ENCODE measurements around the gene VCP.

DNA sequence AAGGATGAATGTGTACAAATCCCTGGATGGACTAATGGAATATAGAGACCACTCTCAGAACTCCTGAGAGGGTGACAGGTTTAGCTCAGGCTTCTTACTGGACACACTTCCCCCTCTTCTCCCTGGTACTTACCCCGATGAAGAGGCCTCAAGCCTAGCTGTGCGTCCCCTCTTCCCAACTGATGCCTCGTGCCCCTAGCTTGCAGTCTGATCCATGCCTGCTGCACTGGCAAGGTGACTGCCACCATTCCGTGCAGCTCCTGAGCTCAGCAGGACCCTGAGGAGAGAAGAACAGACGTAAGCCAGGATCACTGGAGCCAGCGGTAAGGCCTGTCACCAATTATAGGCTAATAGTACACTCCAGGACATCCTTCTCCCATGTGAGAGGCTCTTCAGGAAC is 36.0 kb upstream of the VCP start:
- TF ChIP-seq, protein P1, sequence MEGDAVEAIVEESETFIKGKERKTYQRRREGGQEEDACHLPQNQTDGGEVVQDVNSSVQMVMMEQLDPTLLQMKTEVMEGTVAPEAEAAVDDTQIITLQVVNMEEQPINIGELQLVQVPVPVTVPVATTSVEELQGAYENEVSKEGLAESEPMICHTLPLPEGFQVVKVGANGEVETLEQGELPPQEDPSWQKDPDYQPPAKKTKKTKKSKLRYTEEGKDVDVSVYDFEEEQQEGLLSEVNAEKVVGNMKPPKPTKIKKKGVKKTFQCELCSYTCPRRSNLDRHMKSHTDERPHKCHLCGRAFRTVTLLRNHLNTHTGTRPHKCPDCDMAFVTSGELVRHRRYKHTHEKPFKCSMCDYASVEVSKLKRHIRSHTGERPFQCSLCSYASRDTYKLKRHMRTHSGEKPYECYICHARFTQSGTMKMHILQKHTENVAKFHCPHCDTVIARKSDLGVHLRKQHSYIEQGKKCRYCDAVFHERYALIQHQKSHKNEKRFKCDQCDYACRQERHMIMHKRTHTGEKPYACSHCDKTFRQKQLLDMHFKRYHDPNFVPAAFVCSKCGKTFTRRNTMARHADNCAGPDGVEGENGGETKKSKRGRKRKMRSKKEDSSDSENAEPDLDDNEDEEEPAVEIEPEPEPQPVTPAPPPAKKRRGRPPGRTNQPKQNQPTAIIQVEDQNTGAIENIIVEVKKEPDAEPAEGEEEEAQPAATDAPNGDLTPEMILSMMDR (IDR thresholded peaks at IDR 0.05; ENCODE audit: insufficient read depth, low read depth, low read length) = no peak
- no peak for TF ChIP-seq EZH2 (IDR thresholded peaks at IDR 0.05; ENCODE audit: insufficient read depth, low read length)
